ENCODE data around the gene TARM1.

- TF ChIP-seq CTCF (conservative IDR thresholded peaks at IDR 0.05) (no peak), ZFX (IDR thresholded peaks at IDR 0.05) (no peak)
These were observed at the start of gene TARM1 for GRCh38 chr19:54081032-54081431.

Data from C4-2B (cell line).